Subcutaneous abdominal adipose tissue (tissue), 5 donors: ENCODE data around the gene NPM1.

Source experiments
- H3K27ac ChIP-seq: one replicate; pipeline ENCODE4 v1.7.0; 2013; ENCODE audit warnings: low read depth, mild to moderate bottlenecking, inconsistent platforms, low read length, moderate library complexity
- H3K27me3 ChIP-seq, 5 donors: one replicate each; pipeline ENCODE4 v1.7.0; 2013; ENCODE audit warnings: low read length in 5 of 5, inconsistent platforms in 1 of 5; ENCODE audit not compliant: control insufficient read depth in 5 of 5, insufficient read depth in 4 of 5
- H3K36me3 ChIP-seq, 5 donors: one replicate each; pipeline ENCODE4 v1.7.0; 2013; ENCODE audit warnings: low read length in 5 of 5; ENCODE audit not compliant: control insufficient read depth in 5 of 5, insufficient read depth in 5 of 5
- H3K4me1 ChIP-seq, 5 donors: one replicate each; pipeline ENCODE4 v1.7.0; 2013; ENCODE audit warnings: low read length in 5 of 5, mild to moderate bottlenecking in 3 of 5, moderate library complexity in 1 of 5; ENCODE audit not compliant: control insufficient read depth in 5 of 5, insufficient read depth in 5 of 5
- H3K4me3 ChIP-seq, 5 donors: one replicate each; pipeline ENCODE4 v1.7.0; 2013; ENCODE audit warnings: low read length in 5 of 5, low read depth in 1 of 5
- H3K9ac ChIP-seq, 5 donors: one replicate each; pipeline ENCODE4 v1.7.0; 2013; ENCODE audit warnings: low read length in 5 of 5, mild to moderate bottlenecking in 4 of 5, moderate library complexity in 3 of 5
- H3K9me3 ChIP-seq, 5 donors: one replicate each; pipeline ENCODE4 v1.7.0; 2013; ENCODE audit warnings: low read length in 5 of 5; ENCODE audit not compliant: control insufficient read depth in 5 of 5
- donor health status: healthy.
- donor health status: healthy.
- donor health status: healthy.
- donor health status: healthy.
- donor health status: healthy.

The NPM1 gene

DNA sequence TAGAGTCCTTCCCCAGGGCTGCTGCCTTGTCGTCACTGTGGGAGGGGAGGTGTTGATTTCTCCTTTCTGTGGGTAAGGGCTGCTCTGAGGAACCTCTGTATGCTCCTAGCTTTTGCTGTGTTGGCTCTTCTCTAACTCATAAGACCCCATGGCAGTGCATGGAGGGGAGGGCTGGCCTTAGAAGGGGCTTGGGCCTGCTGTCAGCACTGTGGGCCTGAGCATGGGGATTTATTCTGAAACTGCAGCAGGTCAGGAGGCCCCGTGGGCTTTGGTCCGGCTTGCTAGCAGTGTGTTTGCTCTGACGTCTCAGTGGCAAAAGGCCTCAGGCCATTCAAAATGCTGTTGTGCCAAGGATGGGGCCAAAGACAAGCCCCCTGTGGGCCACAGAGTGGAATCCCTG, 38.6 kb downstream of the NPM1 start:
- Histone ChIP-seq H3K36me3 (no peaks in the 10 kb centered on the region), H3K27ac (no peak overlapping the region), H3K9ac (no peak overlapping the region), H3K27me3 (peaks cover 0 to 3% (median 0%) of the 10 kb centered on the region in 5 donors), H3K9me3 (no peaks in the 10 kb centered on the region), H3K4me1 (peaks cover 0 to 5% (median 4%) of the 10 kb centered on the region in 5 donors), H3K4me3 (no peak overlapping the region)

DNA sequence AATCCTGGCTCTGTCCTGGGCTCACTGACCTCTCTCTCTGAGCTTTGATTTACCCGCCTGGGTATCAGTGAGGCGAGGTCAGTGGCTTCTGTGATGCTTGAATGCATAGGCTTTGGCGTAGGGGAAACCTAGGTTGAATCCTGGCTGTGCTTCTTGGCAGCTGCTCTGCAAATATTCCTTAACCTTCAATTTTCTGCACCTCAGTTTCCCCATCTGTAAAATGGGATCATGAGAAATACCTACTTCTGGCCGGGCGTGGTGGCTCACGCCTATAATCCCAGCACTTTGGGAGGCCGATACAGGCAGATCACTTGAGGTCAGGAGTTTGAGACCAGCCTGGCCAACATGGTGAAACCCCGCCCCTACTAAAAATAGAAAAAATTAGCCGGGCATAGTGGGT, 39.0 kb downstream of the NPM1 start:
- H3K4me1 ChIP-seq: peaks cover 0 to under 1% (median 0%) of the 10 kb centered on the region in 5 donors
- H3K27ac ChIP-seq: no peak overlapping the region
- no peak overlapping the region for H3K4me3 ChIP-seq
- no peaks in the 10 kb centered on the region for H3K36me3 ChIP-seq
- H3K27me3 ChIP-seq: no peaks in the 10 kb centered on the region
- H3K9ac ChIP-seq: no peak overlapping the region
- H3K9me3 ChIP-seq: no peaks in the 10 kb centered on the region

DNA sequence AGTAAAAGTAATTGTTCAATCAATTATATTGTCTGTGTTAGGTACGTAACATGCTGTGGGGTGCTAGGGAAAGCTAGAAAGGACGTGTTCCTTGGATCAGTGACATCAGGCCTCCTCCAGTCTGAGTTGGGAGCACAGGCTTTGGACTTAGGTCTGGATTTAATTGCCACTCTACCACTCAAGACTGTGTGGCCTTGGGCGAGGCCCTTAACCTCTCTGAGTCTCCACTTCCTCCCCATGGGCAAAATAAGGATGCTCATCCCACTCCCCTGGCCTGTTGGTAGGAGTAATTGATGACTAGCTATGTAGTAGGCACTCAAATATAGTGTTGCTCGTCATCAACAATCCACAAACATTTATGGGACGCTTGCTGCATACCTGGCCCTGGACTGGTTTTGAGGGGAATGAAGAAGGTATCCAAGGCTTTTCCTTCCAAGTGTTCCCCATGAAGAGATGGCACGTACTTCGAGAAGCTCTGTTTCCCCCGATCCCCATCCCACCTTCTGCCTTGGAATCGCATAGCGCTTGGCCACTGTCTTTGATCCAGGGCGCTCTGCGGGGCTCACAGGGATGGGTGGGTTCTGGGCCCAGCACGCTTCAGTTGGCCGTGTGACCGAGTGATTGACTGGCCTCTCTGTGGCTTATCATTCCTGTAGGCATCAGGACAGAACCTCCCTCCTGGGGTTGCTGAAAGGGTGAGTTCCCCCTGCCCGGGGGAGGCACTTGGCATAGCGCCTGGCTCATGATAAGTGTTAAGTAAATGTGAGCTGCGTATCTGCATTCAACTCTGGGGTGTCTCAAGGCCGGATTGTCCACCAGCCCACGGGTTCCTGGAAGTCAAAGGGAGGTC, 39.9 kb downstream of the NPM1 start:
- H3K9ac ChIP-seq: no peak overlapping the region
- H3K36me3 ChIP-seq: no peaks in the 10 kb centered on the region
- no peaks in the 10 kb centered on the region for H3K9me3 ChIP-seq
- H3K27me3 ChIP-seq: no peaks in the 10 kb centered on the region
- no peak overlapping the region for H3K4me3 ChIP-seq
- H3K4me1 ChIP-seq: no peaks in the 10 kb centered on the region
- no peak overlapping the region for H3K27ac ChIP-seq

DNA sequence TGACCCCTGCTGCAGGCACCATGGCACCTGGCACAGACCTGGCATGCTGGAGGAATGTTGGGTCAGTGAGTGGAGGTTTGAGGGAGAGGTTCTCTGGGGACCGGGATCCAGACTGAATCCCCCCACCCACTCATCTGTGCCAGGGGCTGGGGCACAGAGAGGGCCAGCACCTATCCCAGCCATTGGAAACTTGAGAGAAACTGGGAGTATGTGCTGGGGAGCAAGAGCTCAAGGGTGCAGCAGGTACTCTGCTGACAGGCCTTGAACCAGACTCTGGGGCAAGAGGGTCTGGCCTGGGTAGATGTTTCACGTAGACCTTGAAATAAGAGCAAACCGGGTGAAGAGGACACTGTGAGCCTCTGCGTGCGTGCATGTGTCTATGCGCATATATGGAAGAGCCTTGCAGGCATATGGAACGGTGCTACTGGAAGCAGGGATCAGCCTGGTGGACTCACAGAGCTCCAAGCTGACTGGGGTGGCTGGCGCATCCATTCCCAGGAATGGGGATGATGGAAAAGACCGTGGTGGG, 40.6 kb downstream of the NPM1 start:
- H3K36me3 ChIP-seq: no peaks in the 10 kb centered on the region
- no peak overlapping the region for H3K9ac ChIP-seq
- no peaks in the 10 kb centered on the region for H3K4me1 ChIP-seq
- no peaks in the 10 kb centered on the region for H3K27me3 ChIP-seq
- H3K4me3 ChIP-seq: no peak overlapping the region
- H3K27ac ChIP-seq: no peak overlapping the region
- no peaks in the 10 kb centered on the region for H3K9me3 ChIP-seq

DNA sequence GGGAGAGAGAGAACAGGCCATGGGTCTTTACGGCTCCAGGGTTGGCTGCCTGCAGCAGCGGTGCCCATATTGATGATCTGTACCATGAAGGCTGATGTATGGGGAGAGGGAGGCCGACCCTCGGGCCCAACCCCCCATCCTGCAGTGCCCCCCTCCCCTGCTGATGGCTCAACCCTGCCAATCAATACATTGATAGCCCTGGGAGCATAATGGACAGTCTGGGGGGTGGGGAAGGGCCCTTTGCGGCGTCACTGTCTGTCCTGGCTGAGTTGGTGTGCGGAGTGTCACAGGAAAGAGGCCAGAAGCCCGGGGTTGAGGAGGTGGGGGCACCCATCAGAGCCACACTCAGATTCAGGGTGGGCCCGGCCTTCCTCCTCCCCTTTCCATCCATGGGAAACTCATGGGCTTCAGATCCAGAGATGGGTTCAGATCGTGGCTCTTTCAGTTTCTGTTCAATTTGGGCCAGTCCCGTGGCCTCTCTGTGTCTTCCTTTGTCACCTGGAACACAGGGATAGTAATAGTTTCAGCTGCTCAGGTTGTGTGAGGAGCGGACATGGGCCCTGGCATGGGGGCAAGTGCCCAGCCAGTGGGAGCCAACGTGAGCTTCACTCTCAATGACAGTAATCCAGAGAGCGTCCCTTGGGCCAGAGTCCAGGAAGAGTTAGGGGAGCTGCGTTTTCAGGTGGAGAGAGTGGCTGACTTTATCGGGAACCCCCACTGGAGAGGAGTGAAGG, 41.3 kb downstream of the NPM1 start:
- no peaks in the 10 kb centered on the region for H3K36me3 ChIP-seq
- H3K4me1 ChIP-seq: no peaks in the 10 kb centered on the region

DNA sequence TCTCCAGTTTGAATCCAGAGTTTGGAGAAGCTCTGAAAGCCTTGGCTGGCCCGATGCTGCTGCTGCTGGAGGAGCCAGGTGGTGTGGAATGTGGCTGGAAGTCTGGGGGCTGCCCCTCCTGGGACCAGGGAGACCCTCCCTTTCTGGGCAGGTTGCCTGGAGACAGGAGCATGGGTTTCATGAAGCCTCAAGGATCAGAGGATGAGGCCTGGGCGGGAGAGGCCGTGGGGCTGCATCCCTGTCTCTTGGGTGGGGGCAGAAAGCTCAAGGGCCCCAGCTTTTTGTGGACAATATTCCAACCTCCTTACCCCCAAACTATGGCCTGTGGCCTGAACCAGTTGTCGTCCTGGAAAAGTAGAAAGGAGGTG, 41.9 kb downstream of the NPM1 start:
- Histone ChIP-seq H3K27me3 (no peaks in the 10 kb centered on the region), H3K4me3 (no peak overlapping the region), H3K36me3 (no peaks in the 10 kb centered on the region), H3K4me1 (no peaks in the 10 kb centered on the region), H3K9ac (no peak overlapping the region), H3K9me3 (no peaks in the 10 kb centered on the region), H3K27ac (no peak overlapping the region)

More for the DNA sequence above, 41.3 kb downstream of the NPM1 start:
- Histone ChIP-seq H3K9me3 (no peaks in the 10 kb centered on the region), H3K27ac (no peak overlapping the region), H3K9ac (no peak overlapping the region), H3K27me3 (no peaks in the 10 kb centered on the region), H3K4me3 (no peak overlapping the region)

DNA sequence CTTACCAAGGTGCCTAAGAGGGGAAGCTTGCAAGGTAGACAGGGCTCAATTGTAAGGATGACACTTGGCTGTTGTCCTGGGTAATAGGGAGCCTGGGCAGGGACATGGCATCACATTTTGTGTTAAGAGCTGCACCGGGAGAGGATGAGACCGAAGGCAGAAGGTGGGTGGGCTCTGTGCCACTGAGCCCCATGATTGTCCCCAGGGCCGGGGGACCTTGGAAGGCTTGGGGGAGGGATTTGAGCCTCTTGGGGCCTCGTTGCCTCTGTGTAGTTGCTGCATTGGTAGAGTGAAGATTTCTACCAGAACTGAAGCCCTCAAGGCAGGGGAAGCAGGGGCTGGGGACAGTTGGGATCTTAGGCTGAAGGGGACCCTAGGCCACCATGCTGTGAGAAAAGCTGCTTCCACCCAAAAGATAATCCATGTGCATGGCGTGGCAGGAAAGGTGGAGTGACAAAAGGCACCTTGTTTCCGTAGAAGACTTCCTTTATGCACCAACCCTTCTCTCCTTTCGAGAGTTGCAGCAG, 43.7 kb downstream of the NPM1 start:
- no peak overlapping the region for H3K9ac ChIP-seq
- H3K36me3 ChIP-seq: peaks cover 0 to 3% (median 0%) of the 10 kb centered on the region in 5 donors
- H3K4me1 ChIP-seq: no peaks in the 10 kb centered on the region
- no peak overlapping the region for H3K27ac ChIP-seq
- no peaks in the 10 kb centered on the region for H3K27me3 ChIP-seq
- no peaks in the 10 kb centered on the region for H3K9me3 ChIP-seq
- H3K4me3 ChIP-seq: no peak overlapping the region

DNA sequence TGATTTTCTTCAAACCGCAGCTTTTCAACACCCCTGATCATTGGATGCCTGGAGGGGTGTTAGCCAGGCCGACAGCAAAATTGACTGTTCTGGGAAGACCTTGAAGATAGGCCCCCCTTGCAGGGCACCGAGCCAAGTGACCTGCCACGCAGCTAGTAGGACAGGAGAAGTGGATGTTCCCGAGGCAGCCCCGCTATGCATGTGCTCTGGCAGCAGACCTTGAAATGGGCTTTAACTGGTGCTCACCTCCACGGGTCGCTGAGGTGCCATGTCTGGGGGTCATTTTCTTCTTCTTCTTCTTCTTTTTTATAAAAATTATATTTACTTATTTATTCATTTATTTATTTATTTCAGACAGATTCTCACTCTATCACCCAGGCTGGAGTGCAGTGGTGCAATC, 44.4 kb downstream of the NPM1 start:
- peaks cover 0 to 6% (median 0%) of the 10 kb centered on the region in 5 donors for H3K36me3 ChIP-seq
- H3K27me3 ChIP-seq: no peaks in the 10 kb centered on the region
- no peaks in the 10 kb centered on the region for H3K4me1 ChIP-seq

DNA sequence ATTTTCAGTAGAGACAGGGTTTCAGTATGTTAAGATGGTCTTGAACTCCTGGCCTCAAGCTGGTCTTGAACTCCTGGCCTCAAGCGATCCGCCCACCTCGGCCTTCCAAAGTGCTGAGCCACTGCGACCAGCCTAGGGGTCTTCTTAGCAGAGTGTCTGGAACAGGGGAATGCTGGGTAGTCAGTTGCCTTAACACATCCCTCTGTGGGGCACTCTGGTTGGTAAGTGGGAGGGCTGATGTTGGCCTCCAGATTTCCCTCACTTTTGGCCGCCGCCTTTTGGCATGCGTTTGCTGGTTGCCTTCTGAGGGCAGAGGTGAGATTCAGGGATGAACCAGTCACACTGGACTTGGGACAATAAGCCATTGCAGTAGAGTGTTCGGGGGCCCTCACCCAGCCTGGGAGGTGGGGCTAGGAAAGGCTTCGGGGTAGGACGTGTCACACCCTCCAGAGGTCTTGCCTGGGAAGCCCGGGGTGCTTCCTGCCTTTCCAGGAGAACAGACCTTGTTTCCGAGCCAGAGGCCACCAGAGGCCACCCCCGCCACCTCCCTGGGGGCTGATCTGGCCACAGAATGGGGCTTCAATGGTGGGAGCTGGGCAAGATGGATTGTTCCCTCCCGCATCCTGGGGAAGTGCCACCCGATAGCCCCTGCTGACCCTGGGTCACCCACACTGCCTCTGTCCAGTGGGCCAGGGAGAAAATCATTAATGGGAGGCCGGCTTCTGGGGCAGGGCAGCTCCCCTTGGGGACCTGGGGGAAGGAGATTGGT, 45.1 kb downstream of the NPM1 start:
- H3K9me3 ChIP-seq: no peaks in the 10 kb centered on the region
- H3K9ac ChIP-seq: no peak overlapping the region
- H3K36me3 ChIP-seq: peaks cover 0 to 6% (median 0%) of the 10 kb centered on the region in 5 donors
- H3K27ac ChIP-seq: no peak overlapping the region
- H3K4me3 ChIP-seq: no peak overlapping the region
- no peaks in the 10 kb centered on the region for H3K27me3 ChIP-seq
- H3K4me1 ChIP-seq: no peaks in the 10 kb centered on the region

More for the DNA sequence above, 44.4 kb downstream of the NPM1 start:
- Histone ChIP-seq H3K9me3 (no peaks in the 10 kb centered on the region), H3K27ac (no peak overlapping the region), H3K9ac (no peak overlapping the region), H3K4me3 (no peak overlapping the region)
